K562 (cell line): Measurements from ENCODE around the gene FXYD4. TPM values are rescaled to one million over a fixed set of nuclear protein-coding genes. Genes with fewer than 3 reads are reported as not detected.

Experiments used
- ATF1 ChIP-seq, 2 experiments: fragments of 450-650 bp in 1 of 2; IDR thresholded peaks; 2 replicates each; pipeline ENCODE4 v1.6.1; 2016; ENCODE audit warnings: missing compliant biosample characterization in 1 of 2, missing genetic modification characterization in 1 of 2
- ATF7 ChIP-seq: fragments of 450-650 bp; IDR thresholded peaks from 2 replicates; pipeline ENCODE4 v1.7.1; 2014; ENCODE audit warnings: mild to moderate bottlenecking, moderate library complexity
- CAMTA2 ChIP-seq: fragments of 250-450 bp; sonication (Bioruptor Pico); conservative IDR thresholded peaks from 2 replicates; pipeline ENCODE4 v1.5.1; 2022
- ELF2 ChIP-seq: fragments of 250-450 bp; sonication (Bioruptor Pico); IDR thresholded peaks from 2 replicates; pipeline ENCODE4 v1.5.0; 2021; ENCODE audit warnings: mild to moderate bottlenecking
- ESRRA ChIP-seq: fragments of 450-650 bp; IDR thresholded peaks from 2 replicates; pipeline ENCODE4 v1.6.1; 2014; ENCODE audit warnings: low read depth, mild to moderate bottlenecking, moderate library complexity, borderline replicate concordance
- ETS1 ChIP-seq: conservative IDR thresholded peaks from 2 replicates; pipeline ENCODE4 v1.6.1; 2011; ENCODE audit warnings: low read depth, mild to moderate bottlenecking, low read length; ENCODE audit not compliant: control insufficient read depth
- ETV1 ChIP-seq: fragments of 450-650 bp; conservative IDR thresholded peaks from 2 replicates; pipeline ENCODE4 v1.6.1; 2016; ENCODE audit warnings: missing genetic modification characterization, control low read depth, low read depth, missing compliant biosample characterization
- MAFF ChIP-seq: IDR thresholded peaks from 2 replicates; pipeline ENCODE4 v1.6.1; 2012; ENCODE audit warnings: low read length, improper control_type of control experiment
- MYC ChIP-seq, 2 experiments: fragments of 250-450 bp in 1 of 2; sonication (Bioruptor Pico) in 1 of 2; IDR thresholded peaks; 2 replicates each; pipeline versions ENCODE4 v1.5.1 to v1.6.1; 2012 to 2021; ENCODE audit warnings: low read depth in 2 of 2, borderline replicate concordance in 1 of 2, improper control_type of control experiment in 1 of 2, low read length in 1 of 2, mild to moderate bottlenecking in 1 of 2, moderate library complexity in 1 of 2
- NBN ChIP-seq: fragments of 450-650 bp; IDR thresholded peaks from 2 replicates; pipeline ENCODE4 v1.6.1; 2016; ENCODE audit warnings: low read depth, mild to moderate bottlenecking
- SMAD3 ChIP-seq: fragments of 450-650 bp; formaldehyde crosslinking; conservative IDR thresholded peaks from 2 replicates; pipeline ENCODE4 v1.4.0; 2020; ENCODE audit warnings: mild to moderate bottlenecking
- TCF7 ChIP-seq: sonication (generic); IDR thresholded peaks from 2 replicates; pipeline ENCODE4 v1.6.1; 2016; ENCODE audit warnings: antibody characterized with exemption, borderline replicate concordance
- TEAD4 ChIP-seq, 2 experiments: sonication (generic) in 1 of 2; formaldehyde crosslinking in 1 of 2; IDR thresholded peaks; 2 replicates each; pipeline versions ENCODE4 v1.6.1 to v1.8.0; 2012 to 2022; ENCODE audit warnings: borderline replicate concordance in 1 of 2, inconsistent platforms in 1 of 2, low read length in 1 of 2, mild to moderate bottlenecking in 1 of 2, missing genetic modification reagents in 1 of 2
- ZNF518B ChIP-seq: fragments of 250-450 bp; sonication (Bioruptor Pico); IDR thresholded peaks from 2 replicates; pipeline ENCODE4 v1.5.0; 2021; ENCODE audit warnings: mild to moderate bottlenecking, moderate library complexity
- ZNF551 ChIP-seq: fragments of 250-450 bp; sonication (Bioruptor Pico); IDR thresholded peaks from 2 replicates; pipeline ENCODE4 v1.5.0; 2021; ENCODE audit warnings: mild to moderate bottlenecking, moderate library complexity
- ZNF589 ChIP-seq: fragments of 200-800 bp; sonication (Bioruptor generic); IDR thresholded peaks from 2 replicates; pipeline ENCODE4 v1.6.1; 2016; ENCODE audit warnings: low read depth, missing genetic modification characterization, missing compliant biosample characterization
- ZNF695 ChIP-seq: fragments of 450-650 bp; formaldehyde crosslinking; IDR thresholded peaks from 2 replicates; pipeline ENCODE4 v1.4.0; 2020; ENCODE audit warnings: mild to moderate bottlenecking, moderate library complexity
- polyA plus RNA-seq, 8 experiments: library from polyadenylated mRNA; depleted of rRNA in 4 of 8; stranded (reverse) in 5 of 8; unstranded in 3 of 8; fragments of >200 nt; fragmentation: Nextera tagmentation in 2 of 8; fragmentation: Illumina TruSeq in 1 of 8; extraction: Ambion mirVana in 2 of 8; extraction: Trizol in 1 of 8; gene quantifications; 2 replicates each; pipeline versions ENCODE4 v1.2.1 to v1.2.3, GENCODE V29; 2011 to 2014; ENCODE audit warnings: inconsistent platforms in 1 of 8, missing spikeins in 1 of 8
- total RNA-seq, 7 experiments: library from RNA; depleted of rRNA in 6 of 7; stranded (reverse); fragments of >200 nt in 6 of 7; fragmentation: Illumina TruSeq in 2 of 7; extraction: Trizol in 2 of 7; gene quantifications; 2 replicates each; pipeline versions ENCODE4 v1.2.1 to v1.2.3, GENCODE V29; 2011 to 2021; ENCODE audit warnings: low replicate concordance in 1 of 7

FXYD4 gene
- total and polyA plus RNA-seq, 9 of the 15 experiments (the other 6 are each of a cell fraction or from before 2014, with no cell fraction given): not detected

GRCh38 chr10:43348511-43349312, 22.7 kb upstream of the FXYD4 start (continued):
- TF ChIP-seq SMAD3 (CRISPR knock-in tag): no peak
- no peak for TF ChIP-seq TCF7
- no peak for TF ChIP-seq CAMTA2 (CRISPR knock-in tag)
- peak; percentile 60 for TF ChIP-seq ATF7
- TF ChIP-seq ZNF589 (CRISPR knock-in tag): no peak
- no peak for TF ChIP-seq ATF1 (CRISPR knock-in tag; IDR thresholded peaks at IDR 0.05)
- TF ChIP-seq ATF1 (tag; IDR thresholded peaks at IDR 0.05): 0 out of 2 replicates have a peak, but pooled peaks have one; percentile 37
- no peak for TF ChIP-seq ELF2
- peak; percentile 38; the same call in 1 of the 2 replicates for TF ChIP-seq NBN
- TF ChIP-seq TEAD4 (IDR thresholded peaks at IDR 0.05; ENCODE audit: low read length): peak; percentile 14; the same call in 1 of the 2 replicates
- no peak for TF ChIP-seq TEAD4 (CRISPR knock-in tag; IDR thresholded peaks at IDR 0.05; ENCODE audit: borderline replicate concordance)
- TF ChIP-seq MAFF: no peak
- TF ChIP-seq ESRRA: peak; percentile 58; the same call in 1 of the 2 replicates
- TF ChIP-seq ZNF695: no peak
- TF ChIP-seq ETV1 (tag): peak; percentile 50; the same call in 1 of the 2 replicates
- TF ChIP-seq ETS1: no peak
- TF ChIP-seq ZNF518B (CRISPR knock-in tag): no peak
- no peak for TF ChIP-seq ZNF551 (CRISPR knock-in tag)
- TF ChIP-seq MYC (IDR thresholded peaks at IDR 0.05; ENCODE audit: low read depth, low read length): 0 out of 2 replicates have a peak, but pooled peaks have one; percentile 45
- TF ChIP-seq MYC (CRISPR knock-in tag; IDR thresholded peaks at IDR 0.05; ENCODE audit: borderline replicate concordance, low read depth): no peak
- TF ChIP-seq, all 486 proteins: peak for 72
